Limb (tissue), 2 donors: ENCODE measurements around the gene EPHB6.

ENCODE experiments used
- DNase-seq, 2 donors: peaks; one replicate each; pipeline ENCODE4 v3.0.0-alpha.2; 2016; ENCODE audit errors: extremely low spot score in 2 of 2

Gene EPHB6

GRCh38 chr7:142833174-142834048 is 21.5 kb upstream of the EPHB6 start:
- no peak for DNase-seq

DNA sequence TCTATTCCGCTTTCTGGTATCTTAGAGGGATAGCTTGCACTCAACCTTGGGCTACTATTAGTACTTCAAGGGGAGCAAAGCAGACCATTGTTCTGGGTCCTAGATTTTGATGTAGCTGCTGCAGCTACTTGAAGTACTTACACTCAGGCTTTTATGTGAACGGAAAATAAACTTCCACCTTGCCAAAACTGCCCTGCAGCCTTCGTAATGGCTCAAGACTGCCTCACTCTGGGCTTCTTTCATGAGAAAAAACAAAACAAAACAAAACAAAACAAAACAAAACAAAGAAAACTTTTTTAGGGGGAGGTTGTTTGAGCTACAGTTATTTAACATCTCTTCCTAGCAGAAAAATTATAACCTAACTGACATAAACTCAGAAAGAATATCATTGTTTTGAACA is 19.4 kb upstream of the EPHB6 start:
- DNase-seq: no peak

GRCh38 chr7:142836426-142836825 is 18.4 kb upstream of the EPHB6 start:
- DNase-seq: no peak

- no peak for DNase-seq
These were observed 16.2 kb upstream of the EPHB6 start for GRCh38 chr7:142838461-142839213.

DNA sequence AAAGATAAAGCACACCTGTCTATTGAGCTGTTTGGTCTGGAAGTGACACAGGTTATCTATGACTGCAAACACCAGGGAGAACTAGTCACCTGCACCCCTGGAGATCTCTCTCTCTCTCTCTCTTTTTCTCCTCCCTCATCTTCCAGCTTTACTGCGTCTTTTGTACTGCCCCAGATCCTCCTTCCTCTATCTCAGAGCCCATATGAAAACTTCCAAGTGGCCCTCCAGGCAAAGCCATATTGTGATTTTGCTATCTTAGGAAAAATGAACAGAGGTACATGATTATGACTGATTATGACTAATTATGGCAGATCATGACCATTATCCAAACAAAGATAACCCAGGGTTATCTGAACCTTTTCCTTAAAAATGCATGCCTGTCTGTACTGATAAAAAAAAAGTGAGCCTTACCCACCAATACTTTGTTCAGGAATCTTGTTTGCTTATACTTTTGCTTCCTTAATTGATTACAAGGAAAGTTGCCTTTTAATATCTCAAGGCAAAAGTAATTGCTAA is 12.6 kb upstream of the EPHB6 start:
- no peak for DNase-seq

GRCh38 chr7:142847353-142847752 is 7.5 kb upstream of the EPHB6 start:
- DNase-seq: no peak

DNA sequence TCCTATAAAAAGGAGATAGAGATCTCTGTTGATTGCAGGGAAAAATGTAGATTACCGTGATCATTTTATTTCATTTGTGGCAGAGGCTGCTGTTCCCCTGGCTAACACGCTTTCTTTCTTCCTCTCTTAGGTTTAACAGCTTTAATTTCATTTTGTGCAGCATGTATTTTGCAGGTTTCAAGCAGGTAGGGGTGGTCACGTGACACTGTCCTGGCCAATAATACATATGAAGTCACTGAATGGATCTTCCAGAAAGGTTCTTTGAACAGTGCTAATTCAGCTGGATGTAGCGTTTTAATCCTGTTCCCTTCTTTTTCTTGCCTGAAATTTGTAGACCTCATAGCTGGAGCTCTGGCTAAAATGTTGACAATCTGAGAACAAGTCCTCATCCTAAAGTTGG is 3.6 kb upstream of the EPHB6 start:
- no peak for DNase-seq

- no peak for DNase-seq
These were observed 3.0 kb upstream of the EPHB6 start for GRCh38 chr7:142851919-142852318.

DNA sequence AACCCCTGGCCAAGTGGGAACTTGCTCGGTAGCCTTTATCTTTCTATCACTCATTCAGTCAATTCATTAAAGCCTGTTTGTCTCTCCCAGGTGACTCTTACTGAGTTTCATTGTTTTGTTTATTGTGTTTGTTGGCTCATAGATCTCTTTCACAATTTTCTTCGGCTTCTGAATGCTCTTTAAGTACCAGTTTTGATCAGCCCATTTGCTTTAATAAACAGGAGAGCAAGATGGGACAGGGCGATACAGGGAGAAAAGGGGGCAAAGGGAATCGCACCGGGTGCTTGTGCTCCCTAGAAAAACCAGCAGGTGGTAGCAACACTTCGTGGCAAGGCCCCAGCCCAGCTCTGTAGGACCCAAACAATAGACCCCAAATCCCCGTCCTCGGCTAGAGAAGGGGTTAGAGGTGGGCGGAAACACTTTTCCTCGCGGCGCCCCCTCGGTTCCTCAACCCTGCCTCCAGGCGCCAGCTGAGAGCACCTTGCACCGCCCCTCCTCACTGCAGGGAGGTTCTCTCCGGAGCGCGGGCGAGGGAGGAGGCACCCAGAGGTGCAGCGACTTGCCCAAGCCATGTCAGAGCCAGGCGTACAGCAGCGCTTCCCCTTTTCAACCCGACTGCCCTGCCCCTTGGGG is 1.0 kb upstream of the EPHB6 start:
- peak; percentile 79 to 83 for DNase-seq

DNA sequence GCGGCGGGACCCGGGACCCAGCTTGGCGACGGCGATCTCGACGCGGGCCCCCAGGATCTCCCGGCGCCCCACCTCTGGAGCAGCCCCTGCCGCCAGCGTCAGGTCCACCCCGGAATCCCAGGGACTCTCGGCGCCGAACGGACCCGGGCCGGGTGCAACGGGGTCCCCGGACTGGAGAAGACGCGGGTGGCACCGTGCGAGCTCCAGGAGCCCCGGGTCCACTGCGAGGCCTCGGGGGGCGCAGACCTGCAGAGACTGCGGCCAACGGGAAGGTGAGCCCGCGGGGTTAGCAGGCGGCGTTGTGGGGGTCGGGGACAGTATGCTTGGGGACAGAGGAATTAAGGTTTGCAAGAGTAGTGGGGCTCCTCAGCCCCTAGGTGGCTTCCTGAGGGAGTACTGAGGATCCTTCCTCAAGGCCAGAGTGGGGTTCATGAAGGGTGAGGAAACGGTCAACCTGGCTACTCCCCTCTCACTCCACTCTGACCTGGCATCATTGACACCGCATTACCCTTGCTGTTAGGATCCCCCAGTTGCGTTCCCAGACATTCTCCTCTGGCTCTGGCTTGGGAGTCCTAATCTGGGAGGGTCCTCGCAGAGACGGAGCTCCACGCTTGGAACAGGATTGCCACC is 353 bp downstream of the EPHB6 start:
- no peak for DNase-seq

DNA sequence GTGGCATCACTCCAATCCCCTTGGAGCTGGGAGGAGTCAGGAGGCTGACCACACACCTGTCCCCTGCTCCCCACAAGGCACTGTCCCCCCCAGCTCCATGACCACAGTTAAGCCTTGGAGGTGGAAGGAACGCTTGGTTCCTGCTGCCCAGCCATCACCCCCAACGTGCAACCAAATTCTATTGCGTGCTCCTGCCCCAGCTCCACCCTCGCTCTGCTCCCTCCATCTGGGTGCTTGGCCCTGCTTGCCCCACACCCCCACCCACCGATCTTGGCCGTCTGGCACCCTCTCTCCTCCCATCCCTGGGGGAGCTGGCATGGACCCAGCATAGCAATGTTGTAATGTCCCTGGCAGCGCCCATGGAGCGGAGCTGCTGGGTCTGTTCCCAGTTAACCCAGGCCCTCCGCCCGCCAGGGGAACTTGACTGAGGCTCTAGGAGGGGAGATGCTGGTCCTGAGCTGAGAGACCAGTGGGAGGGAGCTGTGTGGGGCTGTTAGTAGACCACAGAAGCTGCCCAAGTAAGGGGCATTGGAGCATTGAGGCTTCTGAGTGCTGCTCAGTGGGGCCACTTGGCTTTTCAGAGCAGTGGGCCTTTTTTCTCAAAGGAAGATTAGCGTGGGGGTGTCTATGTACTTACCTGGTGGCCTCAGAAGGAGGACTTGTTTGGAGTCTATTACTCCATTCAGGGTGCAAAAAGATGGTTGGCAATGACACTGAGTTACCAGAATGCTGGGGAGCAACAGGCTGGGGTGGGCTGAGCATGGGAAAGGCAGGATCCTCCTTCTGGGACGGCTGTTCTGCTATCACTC is 1.1 kb downstream of the EPHB6 start:
- DNase-seq: no peak

- no peak for DNase-seq
These were observed 1.8 kb downstream of the EPHB6 start for GRCh38 chr7:142856565-142857245.

GRCh38 chr7:142857625-142858024 is 2.7 kb downstream of the EPHB6 start:
- no peak for DNase-seq

- no peak for DNase-seq
These were observed 4.5 kb downstream of the EPHB6 start for GRCh38 chr7:142859411-142859810.

DNA sequence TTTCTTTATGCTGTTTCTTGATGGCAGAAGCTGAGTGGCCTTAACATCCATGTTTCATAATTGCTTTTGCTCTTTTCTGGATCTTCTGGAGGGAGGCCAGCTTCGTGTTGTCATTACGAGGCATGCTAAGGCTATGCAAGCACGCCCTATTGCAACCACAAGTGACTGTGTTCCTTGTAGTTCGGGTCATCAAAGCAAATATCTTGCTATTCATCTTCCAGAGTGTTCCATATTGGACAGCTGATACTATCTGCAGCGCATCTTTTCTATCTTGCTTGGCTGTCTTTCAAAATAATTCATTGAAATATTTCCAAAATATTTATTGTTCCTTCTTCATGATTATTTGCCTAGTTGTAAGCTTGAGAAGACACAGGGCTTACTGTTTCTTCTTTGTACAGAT is 5.0 kb downstream of the EPHB6 start:
- no peak for DNase-seq

- no peak for DNase-seq
These were observed 6.1 kb downstream of the EPHB6 start for GRCh38 chr7:142860968-142861367.

- DNase-seq: no peak
These were observed 7.5 kb downstream of the EPHB6 start for GRCh38 chr7:142862351-142862750.

- no peak for DNase-seq
These were observed 8.0 kb downstream of the EPHB6 start for GRCh38 chr7:142862786-142863400.

GRCh38 chr7:142863891-142864685 is 9.2 kb downstream of the EPHB6 start:
- DNase-seq: no peak
